ENCODE data around the gene SETD5. TPM values are rescaled to one million over a fixed set of nuclear protein-coding genes. Genes with fewer than 3 reads are reported as not detected.
"Not testable (repeated sequence)": the region's sequence is repeated elsewhere in the genome, so short reads cannot be mapped to it uniquely, and the experiment has no call there.

The SETD5 gene
- total RNA-seq, 1 experiment from 2014 or later: 43.4 TPM

DNA sequence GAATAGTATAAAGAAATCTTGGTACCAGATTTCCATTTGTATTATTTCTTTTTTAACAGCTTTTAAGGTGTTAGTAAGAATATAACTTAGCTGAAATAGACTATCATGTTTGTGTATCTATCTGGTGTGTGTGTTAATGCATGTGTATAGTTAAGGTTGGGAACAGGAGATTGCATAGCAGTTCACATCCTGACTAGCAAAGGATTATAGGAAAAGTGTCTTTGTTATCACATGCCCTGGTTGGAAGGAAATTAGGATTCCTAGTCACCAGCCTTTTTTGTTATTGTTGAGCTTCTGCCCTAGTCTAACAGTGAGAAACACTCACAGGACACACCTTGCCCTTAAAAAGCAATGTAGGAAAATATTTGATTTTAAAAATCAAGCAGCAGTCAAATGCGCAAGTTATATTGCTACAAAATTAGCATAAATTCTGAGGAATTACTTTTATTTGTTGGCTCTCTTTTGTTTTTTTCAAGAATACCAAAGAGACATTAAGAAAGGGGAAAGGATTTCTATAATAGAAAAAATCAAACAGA lies 58.2 kb downstream of the SETD5 start:
- no peak for DNase-seq (ENCODE audit: low spot score)

DNA sequence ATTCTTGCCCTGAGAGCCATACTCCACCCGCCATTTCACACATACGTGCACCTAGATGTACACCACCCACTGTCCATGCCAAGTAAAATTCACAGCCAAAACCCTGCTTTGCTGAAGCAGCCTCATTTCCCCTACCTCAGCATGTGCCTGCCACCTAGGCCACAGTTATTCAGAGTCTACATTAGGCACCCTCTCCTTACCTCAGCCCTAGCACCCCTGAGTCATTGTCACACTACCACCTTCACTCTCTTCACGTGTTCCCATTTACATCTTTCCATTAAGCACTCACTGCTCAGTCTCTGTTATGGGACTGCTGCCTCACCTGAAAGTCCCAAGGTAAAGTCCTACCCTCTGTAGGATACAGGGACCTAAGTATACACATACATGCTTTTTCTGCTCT lies 70.0 kb downstream of the SETD5 start:
- DNase-seq (ENCODE audit: low spot score): no peak

DNA sequence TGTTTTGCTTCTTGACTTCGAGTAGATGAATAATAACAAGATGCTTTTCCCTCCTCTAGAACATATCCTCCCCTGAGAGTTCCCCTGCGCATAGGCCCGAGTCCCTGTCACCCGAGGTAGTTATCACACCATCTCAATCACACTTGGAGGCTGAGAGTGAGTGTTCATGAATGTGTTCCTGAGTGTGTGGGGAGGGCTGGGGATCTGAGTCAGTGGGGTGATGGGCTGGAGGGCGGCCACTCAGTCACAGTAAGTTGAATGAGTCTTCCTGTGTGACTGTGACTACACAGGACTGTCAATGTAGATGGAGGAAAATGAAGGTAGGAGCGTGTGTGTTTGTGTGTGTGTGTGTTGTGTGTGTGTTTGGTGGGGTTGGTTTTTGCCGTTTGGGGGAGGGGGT lies 71.0 kb downstream of the SETD5 start:
- no peak for DNase-seq (ENCODE audit: low spot score)

DNA sequence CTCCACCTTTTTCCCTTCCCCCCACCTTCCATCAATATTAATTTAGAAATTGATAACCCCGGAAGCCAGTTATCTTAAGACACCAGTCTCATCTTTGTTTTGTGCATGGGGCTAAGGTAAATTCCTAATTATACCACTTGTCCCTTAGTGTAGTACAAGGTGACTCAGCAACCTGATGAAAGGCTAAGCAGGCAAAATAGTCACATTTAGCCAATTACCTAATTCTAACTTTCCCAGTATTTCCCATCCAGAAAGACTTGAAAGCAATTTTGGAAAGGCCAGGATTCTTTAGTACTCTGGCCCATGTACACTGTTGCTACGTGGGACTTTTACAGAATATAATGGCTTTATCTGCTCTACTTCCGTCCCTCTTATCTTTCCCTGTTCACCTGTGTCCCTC lies 72.6 kb downstream of the SETD5 start:
- no peak for DNase-seq (ENCODE audit: low spot score)

DNA sequence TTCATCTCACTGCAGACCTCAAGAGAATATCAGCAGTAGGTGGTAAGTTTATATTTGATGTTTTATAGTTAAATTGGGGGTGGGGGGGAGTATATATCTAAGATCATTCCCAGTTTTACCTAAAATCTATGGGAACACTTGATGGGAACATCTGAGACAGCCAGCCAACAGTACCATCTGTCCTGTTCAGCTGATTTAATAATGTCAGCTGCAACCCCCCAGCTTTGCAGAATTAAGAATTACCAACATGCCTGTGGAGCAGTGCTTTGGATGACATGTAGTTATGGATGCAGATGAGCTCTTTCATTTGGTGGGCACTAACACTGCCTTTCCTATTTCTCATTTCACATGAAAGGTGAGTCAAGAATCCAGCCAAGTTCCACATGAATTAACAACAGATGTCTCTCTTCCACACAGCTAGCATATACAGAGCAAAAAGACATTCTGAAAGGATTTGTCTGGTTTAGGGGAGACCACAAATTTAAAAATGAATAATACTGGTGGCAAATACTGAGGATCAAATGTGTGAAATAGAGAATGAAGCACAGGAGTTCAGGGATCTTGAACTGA lies 76.2 kb downstream of the SETD5 start:
- no peak for DNase-seq (ENCODE audit: low spot score)

DNA sequence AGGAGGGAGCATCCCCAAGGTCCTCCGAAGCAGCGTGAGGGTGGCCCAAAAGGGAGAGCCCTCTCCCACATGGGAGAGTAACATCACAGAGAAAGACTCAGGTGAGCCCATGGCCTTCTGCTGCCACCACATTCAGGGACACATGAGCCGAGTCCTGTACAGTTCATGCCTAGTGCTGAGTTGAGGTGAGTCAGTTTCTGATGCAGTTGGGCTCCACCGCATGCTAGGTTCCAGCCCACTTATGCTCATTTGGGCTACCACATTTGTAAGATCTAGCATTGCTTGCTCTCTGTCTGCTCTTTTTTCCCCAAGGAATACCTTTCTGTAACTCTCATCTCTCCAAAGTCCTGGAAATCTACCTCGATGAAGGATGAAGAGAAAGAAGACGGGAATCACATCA lies 77.1 kb downstream of the SETD5 start:
- no peak for DNase-seq (ENCODE audit: low spot score)

DNA sequence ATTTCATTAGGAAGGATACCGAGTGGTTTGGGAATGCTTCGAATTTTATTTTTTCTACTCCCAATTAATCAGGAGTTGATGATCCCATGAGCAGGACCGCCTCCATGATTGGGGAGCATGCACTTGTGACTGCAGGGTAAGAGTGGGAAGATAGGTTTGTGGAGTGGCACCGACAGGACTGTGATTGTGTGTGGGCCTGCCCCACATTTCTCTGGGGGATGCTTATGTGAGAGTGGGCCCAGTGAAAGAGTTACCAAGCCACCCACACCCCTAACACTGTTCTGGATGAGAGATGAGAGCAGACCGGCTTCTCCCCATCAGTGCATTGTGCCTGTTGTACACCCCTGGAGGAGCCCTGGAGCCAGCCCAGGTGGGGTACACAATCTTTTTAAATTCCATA lies 79.5 kb downstream of the SETD5 start:
- DNase-seq (ENCODE audit: low spot score): no peak

DNA sequence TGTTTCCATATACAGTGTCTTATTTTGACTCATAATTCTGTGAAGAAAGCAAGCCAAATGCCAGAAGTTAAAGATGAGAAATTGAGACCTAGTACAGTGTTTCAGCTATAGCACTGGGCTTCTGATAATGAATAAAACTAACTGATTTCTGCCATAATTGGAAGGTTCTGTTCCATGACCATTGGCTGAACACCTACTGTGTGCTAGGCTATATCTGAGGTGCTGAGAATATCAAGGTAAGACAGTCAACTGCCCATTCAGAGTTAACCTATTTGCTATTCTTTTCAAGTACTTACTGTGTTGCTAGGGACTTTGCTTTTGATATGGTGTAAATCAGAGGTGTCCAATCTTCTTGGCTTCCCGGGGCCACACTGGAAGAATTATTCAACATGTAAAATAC lies 82.8 kb downstream of the SETD5 start:
- no peak for DNase-seq (ENCODE audit: low spot score)

DNA sequence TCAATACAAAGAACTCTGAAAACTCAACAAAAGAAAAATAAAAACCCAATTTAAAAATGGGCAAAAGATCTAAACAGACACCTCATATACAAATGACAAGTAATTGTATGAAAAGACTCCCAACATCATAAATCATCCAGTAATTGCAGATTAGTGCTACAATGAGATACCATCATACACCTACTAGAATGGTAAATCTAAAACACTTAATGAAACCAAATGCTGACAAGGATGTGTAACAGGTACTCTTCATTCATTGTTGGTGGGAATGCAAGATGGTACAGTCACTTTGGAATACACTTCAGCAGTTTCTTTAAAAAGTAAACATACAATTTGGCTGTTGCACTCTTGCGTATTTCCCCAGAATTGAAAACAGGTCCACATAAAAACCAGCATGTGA lies 87.8 kb downstream of the SETD5 start:
- no peak for DNase-seq (ENCODE audit: low spot score)

DNA sequence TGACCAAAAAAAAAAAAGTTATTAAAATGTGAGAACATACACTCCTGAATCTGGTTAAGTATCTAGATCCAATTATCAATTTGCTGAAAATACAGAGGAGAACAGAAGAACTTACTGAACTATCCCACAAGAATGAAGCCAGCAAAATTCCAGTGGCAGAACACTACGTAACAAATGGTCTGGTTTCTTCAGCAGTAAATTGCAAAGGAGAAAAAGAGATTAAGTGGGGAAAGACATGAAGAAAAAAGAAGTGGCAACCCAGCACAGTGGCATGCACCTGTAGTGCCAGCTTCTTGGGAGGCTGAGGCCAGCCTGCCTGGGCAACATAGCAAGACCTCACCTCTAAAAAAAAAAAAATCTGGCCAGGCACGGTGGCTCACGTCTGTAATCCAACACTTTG lies 94.1 kb downstream of the SETD5 start:
- no peak for DNase-seq (ENCODE audit: low spot score)

DNA sequence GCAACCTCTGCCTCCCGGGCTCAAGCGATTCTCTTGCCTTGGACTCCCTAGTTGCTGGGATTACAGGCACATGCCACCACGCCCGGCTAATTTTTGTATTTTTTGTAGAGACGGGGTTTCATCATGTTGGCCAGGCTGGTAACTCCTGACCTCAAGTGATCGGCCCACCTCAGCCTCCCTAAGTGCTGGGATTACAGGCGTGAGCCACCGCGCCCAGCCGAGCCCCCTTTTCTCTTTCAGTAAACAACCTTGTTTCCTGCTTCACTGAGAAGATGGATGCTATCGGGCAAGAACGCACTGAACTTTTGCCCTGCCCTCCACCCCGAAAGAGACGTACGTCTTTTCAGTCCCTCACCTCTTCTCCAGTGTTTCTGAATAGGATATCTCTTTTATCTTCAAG lies 96.6 kb downstream of the SETD5 start:
- DNase-seq (ENCODE audit: low spot score): not testable (repeated sequence)

DNA sequence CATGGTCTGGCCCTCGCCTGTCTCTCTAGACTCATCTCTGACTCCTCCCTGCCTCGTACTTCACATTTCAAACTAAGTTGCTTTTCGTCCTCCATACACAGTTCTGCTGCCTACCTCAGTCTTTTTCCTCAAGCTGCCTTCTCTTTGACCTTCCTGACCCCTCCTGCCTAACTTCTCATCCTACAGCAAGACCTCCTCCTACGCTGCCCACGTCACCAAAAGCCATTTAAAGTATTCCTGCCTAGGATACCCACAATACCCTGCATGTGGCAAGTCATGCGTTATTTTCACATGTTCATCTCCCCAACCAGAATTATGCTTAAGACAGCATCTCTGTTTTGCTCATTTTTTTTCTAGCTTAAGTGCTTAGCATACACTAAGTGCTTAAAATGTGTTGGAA lies 99.5 kb downstream of the SETD5 start:
- DNase-seq (ENCODE audit: low spot score): no peak

DNA sequence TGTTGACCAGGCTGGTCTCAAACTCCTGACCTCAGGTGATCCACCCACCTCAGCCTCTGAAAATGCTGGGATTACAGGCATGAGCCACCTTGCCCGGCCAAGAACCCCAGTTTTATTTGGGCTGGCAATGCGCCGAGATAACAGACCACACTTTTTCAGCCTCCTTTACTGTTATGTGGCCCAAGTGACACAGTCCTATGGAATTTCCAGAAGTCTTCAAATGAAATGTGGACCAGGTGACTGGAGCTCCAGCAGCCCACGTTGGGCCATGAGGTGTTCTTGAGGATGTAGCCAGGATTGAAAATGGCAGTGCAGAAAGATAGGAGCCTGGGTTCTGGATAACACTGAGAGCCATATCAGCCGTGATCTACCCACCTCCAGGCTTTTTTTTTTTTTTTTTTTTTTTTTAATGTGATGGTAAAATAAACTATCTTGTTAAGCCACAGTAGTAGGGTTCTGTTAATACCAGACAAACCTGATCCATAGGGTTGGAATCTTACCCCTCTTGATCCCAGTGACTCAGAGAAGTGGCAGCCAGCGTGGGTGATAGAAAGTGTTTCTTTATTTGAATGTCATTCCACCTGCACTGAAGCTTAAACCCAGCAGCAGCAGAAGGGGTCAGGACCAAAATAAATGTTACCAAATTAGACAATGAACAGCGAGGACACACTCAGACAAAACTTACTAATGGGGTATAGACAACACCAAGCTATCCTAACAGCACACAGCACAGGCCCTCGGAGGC lies 100.6 kb downstream of the SETD5 start:
- peak; percentile 63 for DNase-seq (ENCODE audit: low spot score)

DNA sequence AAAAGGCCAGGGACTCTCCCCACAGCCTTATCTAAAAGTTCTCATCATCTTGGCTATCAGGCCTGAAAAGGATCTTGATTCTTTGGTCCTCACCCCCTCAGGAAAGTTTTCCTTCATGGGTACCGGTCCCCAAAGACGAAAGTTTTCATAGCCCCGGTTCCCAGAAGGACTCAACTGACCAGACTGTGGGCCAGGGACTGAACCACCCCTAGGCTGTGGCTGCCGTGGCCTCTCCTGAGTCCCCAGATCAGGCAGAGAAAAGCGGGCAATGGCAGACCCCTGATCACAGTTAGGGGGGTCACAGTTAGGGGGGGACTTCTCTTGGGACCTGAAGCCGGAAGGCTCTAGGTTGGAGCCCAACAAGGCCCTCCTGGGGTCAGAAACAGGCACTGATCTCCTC lies 101.4 kb downstream of the SETD5 start:
- no peak for DNase-seq (ENCODE audit: low spot score)

DNA sequence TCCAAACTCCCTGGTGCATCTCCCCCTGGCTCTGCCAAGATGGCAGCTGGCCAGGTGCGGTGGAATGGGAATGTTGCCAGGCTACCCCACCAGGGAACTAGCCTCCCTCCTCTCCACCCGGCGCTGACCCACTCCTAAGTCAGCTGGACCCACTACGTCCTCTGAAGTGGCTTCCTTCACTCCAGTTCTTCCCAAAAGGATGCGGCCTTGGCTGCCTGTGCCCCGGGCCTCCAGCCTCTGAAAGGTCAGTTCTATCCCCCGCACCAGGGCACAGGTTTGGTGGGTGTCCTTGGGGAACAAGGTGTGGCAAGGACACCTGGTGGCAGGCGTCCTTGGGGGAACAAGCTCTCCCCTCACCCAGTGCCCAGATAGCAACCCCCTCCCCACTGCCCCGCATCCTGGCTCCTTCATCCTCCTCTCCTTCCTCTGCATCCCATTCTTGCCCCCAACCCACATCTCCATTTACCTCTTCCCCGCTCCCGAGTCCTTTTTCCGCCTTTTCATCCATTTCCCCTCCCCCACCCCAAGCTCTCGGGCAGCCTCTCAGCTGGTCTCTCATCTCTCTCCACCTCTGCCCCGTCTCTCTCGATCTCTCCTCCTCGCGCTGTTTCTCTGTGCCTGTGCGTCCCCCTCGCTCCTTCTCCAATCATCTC lies 102.2 kb downstream of the SETD5 start:
- no peak for DNase-seq (ENCODE audit: low spot score)

DNA sequence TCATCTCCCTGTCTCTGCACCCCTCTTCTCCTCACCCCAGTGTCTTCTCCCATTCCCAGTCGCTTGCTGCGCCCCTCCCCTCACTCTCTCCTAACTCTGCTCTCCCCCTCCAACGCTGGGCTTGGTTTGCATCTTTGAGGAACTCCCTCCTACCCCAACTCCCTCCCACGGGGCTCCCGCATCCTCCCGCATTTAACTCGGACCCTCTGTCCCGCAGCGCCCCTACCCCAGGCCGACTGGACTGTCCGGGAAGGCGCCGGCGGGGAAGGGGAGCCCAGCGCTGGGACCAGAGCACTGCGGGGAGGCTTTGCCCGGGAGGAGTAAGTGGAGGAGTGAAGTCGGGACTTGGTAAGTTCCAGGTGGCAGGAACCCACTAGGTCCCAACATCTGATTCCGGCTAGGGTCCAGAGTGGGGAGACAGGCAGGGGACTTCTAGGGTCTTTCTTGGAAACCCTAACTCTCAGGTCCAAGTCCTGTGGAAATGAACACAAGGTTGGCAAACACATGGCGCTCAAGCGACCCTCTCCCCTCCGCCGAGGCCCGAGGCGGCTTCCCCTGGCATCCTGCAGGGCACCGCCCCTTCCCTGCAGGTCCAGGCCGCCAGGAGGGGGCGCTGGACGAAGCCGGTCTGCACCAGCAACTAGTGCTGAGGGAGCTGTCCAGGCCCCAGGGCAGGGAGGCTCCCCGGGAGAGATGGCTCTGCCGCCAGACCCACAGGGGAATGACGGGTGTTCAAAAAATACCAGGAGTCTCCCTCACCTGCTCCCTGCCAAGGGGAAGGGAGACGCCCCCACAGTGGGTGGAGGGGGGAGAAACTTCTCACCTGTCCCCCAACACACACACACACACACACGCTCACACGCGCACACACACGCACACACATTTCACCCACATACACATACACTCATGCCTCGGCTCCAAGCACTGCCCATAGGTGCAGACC lies 103.0 kb downstream of the SETD5 start:
- no peak for DNase-seq (ENCODE audit: low spot score)

DNA sequence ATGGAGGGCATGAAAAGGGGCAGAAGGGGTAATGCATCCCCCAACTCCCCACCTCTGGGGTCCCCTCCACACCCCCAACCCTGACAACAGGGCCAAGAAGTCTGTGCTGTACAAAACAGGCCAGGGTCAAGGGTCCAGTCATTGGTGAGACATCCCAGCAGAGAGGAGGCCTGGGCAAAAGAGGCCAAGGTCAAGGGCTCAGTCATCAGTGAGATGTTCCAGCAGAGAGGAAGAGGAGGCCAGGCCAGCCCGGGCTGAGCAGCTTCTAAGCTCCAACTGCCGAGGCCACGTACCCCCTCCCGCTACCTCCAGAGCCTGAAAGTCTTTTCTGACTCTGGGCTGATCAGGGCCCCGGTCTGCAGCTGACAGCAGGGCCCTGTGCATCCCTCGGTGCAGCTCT lies 103.8 kb downstream of the SETD5 start:
- DNase-seq (ENCODE audit: low spot score): no peak

DNA sequence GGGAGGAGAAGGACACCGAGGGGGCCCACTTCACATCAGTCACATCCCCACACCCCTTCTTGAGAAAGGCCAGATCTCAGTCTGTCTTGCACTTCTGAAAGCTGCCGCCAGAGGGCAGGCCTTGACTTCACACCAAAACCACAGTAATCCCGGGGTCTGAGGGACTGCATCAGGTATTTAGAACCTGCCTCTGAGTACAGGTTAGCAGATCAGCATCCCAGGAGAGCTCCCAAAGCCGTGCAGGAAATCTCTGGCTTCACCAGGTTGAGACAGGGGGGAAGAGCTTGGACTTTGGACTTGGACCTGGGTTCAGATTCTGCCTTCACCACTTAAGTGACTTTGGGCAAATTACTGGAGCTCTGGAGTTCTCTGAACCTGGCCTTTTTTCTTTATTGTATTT lies 105.9 kb downstream of the SETD5 start:
- peak; percentile 67 for DNase-seq (ENCODE audit: low spot score)

DNA sequence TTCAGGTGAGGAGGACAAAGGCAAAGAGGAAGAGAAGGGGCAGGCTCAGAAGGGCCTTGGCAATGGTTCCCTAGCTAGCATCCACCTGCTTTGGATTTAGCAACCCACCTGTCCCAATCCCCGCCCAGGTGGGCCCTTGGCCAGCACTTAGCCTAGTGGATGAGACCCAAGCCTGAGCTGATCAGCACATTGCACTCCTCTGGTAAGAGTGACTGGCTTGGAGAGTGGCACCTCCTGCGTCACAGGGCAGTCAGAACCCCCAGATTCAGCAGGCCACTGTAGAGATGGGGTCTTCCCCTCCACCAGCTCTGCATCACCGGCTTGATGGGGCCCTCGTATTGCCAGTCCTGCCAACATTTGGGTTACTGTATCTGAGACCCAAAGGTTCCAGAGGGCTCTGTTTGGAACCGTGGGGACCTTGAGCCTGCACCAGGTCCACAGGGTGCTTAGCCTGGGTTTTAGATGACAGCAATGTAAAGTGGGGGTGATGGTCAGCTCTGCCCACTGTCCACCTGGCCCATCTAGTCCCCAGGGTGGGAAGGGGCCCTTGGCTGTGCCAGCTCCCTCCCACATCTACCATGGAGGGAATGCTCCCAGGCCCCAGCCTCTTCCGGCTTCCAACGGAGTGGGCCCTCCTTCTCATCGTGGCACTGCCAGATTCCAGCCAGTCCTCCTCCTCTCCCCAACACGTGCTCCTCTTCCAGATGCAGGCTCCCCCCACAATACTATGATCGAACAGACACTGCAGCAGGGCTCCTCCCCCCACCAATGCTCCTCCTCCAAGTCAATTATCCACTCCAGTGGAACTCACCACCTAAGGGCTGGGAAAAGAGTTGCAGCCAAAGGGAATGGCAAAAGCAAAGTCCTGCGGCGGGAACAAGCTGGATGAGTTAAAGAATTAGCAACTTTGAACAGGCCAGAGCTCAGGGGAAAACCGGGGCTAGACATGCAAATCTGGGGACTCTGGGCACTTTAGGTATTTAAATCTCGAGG lies 110.5 kb downstream of the SETD5 start:
- no peak for DNase-seq (ENCODE audit: low spot score)

DNA sequence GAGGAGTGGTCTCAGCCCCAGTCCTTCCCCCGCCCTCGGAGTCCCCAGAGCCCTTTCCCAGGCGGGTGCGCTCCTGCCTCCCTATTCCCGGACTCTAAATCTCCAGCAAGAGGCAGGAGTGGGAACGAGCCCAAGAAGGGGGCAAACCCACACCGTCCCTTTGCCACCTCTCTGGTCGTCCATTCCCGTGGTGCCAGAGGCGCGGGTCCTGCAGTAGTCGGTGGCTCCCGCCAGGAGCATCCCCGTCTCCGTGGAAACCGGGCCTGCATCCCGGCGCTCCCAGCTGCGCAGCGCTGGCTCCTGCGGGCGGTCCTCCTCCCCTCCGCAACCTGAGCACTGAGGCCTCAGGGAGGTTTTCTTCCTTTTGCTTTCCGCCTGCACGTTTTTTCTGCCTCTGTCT lies 111.4 kb downstream of the SETD5 start:
- DNase-seq (ENCODE audit: low spot score): no peak

Data from A172 (cell line).